GM19463 (cell line): ENCODE data around the gene FZR1.
"Not testable (repeated sequence)": the region's sequence is repeated elsewhere in the genome, so short reads cannot be mapped to it uniquely, and the experiment has no call there.

Experiments
- ATAC-seq: cut with Tn5 transposase; IDR thresholded peaks from one replicate; pipeline ENCODE4 v1.9.1; 2021; ENCODE audit warnings: mild to moderate bottlenecking, moderate library complexity; ENCODE audit not compliant: unreplicated experiment

The FZR1 gene

GRCh38 chr19:3570606-3571011 lies 64.5 kb downstream of the FZR1 start:
- ATAC-seq = no peak

GRCh38 chr19:3572132-3572854 lies 66.2 kb downstream of the FZR1 start:
- ATAC-seq = peak; percentile 93

GRCh38 chr19:3572855-3573161 lies 66.7 kb downstream of the FZR1 start, which contains the start of gene HMG20B:
Gene HMG20B (plus strand): TSS chr19:3572944. CDS start chr19:3573310, 366 bp downstream.
- no peak for ATAC-seq

- no peak for ATAC-seq
These were observed 67.2 kb downstream of the FZR1 start for GRCh38 chr19:3573162-3573857.

GRCh38 chr19:3573858-3574637 lies 67.9 kb downstream of the FZR1 start:
- ATAC-seq = no peak

GRCh38 chr19:3575260-3575741 lies 69.2 kb downstream of the FZR1 start:
- no peak for ATAC-seq

- ATAC-seq = no peak
These were observed 70.0 kb downstream of the FZR1 start for GRCh38 chr19:3575949-3576673.

GRCh38 chr19:3576696-3577443 lies 70.8 kb downstream of the FZR1 start:
- no peak for ATAC-seq

GRCh38 chr19:3577723-3578344 lies 71.7 kb downstream of the FZR1 start:
- ATAC-seq = no peak

GRCh38 chr19:3578390-3578789 lies 72.3 kb downstream of the FZR1 start:
- ATAC-seq = no peak

- no peak for ATAC-seq
These were observed 74.2 kb downstream of the FZR1 start for GRCh38 chr19:3580156-3580934.

GRCh38 chr19:3581792-3582191 lies 75.7 kb downstream of the FZR1 start:
- not testable (repeated sequence) for ATAC-seq

- ATAC-seq = not testable (repeated sequence)
These were observed 78.1 kb downstream of the FZR1 start for GRCh38 chr19:3584036-3584802.

GRCh38 chr19:3585301-3586126 lies 79.4 kb downstream of the FZR1 start, which contains the start of gene GIPC3:
Gene GIPC3 (plus strand): TSS chr19:3585478. CDS start chr19:3585598, 120 bp downstream.
- ATAC-seq = no peak

GRCh38 chr19:3586127-3586626 lies 80.1 kb downstream of the FZR1 start:
- ATAC-seq = no peak

- ATAC-seq = no peak
These were observed 80.7 kb downstream of the FZR1 start for GRCh38 chr19:3586707-3587346.
